RWPE1 (cell line): ENCODE data around the gene RABGAP1.

Experiments used
- CTCF ChIA-PET: fragments of 350-600 bp; sonication (Branson Sonifier 250); formaldehyde crosslinking; extraction: SDS; loops from one replicate; lab custom pipeline; 2021; lab: Yijun Ruan, JAX
- POLR2A ChIA-PET: fragments of 400-600 bp; formaldehyde crosslinking; extraction: SDS; loops from one replicate; lab custom pipeline; 2020; ENCODE audit warnings: antibody characterized with exemption; ENCODE audit not compliant: low non-redundant PET; lab: Yijun Ruan, JAX
- DNase-seq: peaks from one replicate; pipeline ENCODE4 v3.0.0; 2012; ENCODE audit warnings: low spot score
- H3K27ac ChIP-seq: fragments of 450-650 bp; 2 replicates; pipeline ENCODE4 v1.5.1; 2017
- CTCF ChIP-seq: fragments of 450-650 bp; conservative IDR thresholded peaks from 2 replicates; pipeline ENCODE4 v1.5.1; 2017; ENCODE audit warnings: low read depth, mild to moderate bottlenecking

RABGAP1 gene

DNA sequence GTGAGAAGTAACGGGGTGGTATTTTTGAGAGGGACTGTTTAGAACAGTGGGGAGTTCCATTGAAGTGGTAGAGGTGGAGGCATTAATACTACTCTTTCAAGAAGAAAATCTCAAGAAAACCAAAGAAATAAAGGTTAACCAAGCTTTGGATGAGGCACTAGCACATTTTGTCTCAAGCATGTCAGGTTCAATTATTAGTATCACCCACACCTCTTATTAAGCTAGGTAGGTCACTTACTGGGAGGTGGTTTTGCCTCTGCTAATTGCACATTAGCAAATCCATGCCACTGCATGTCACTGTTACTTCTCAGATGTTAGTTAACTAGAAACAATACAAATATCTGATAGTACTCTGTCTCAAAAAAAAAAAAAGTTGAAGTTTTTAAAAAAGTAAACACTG is 10.2 kb downstream of the RABGAP1 start:
- POLR2A ChIA-PET, result no interaction called here
- no peak for DNase-seq
- H3K27ac ChIP-seq, result no peak overlapping the region
- TF ChIP-seq CTCF, result no peak
- CTCF ChIA-PET, result no interaction called here

DNA sequence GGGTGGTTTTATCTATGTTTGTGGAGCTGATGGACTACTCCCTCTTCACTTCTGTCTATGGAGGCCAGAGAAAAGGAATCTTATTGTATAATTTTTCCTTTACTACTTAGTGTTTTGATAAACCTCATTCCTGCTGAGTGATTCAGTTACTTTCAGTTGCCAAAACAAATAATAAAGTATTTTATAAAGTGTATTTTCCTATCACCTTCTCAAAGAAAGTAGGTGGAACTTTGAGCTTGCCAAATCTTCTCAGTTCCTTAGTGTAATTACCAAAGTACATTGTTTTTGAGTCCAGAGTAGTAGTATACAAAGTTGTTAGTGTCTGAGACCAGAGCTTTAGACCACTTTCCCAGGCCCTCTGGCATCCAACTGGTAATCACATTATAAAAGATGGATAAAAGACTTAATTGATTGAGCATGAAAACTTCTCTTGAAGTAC is 13.5 kb downstream of the RABGAP1 start:
- POLR2A ChIA-PET, result interaction anchor here (0.6 kb wide), 1 partner anchor 13 kb away, joined by 4 read pairs; the partner anchor contains the start of gene RABGAP1

GRCh38 chr9:122955961-122956360 is 15.1 kb downstream of the RABGAP1 start:
- CTCF ChIA-PET, result no interaction called here
- no peak overlapping the region for H3K27ac ChIP-seq

More for the DNA sequence above, 13.5 kb downstream of the RABGAP1 start:
- no peak overlapping the region for H3K27ac ChIP-seq
- DNase-seq, result peak; percentile 68
- TF ChIP-seq CTCF, result no peak
- CTCF ChIA-PET, result interaction anchor here (0.6 kb wide), 2 partner anchors 37 to 615 kb away, joined by 3 to 4 read pairs; no protein-coding TSS in a partner anchor

GRCh38 chr9:122961139-122961538 is 20.3 kb downstream of the RABGAP1 start:
- ChIA-PET POLR2A (no interaction called here), CTCF (interaction anchor here (0.6 kb wide), 1 partner anchor 352 kb away, joined by 4 read pairs; no protein-coding TSS in a partner anchor)
- DNase-seq, result no peak
- no peak overlapping the region for H3K27ac ChIP-seq
- no peak for TF ChIP-seq CTCF

More at GRCh38 chr9:122955961-122956360, 15.1 kb downstream of the RABGAP1 start:
- DNase-seq, result no peak
- POLR2A ChIA-PET, result no interaction called here
- TF ChIP-seq CTCF, result no peak

DNA sequence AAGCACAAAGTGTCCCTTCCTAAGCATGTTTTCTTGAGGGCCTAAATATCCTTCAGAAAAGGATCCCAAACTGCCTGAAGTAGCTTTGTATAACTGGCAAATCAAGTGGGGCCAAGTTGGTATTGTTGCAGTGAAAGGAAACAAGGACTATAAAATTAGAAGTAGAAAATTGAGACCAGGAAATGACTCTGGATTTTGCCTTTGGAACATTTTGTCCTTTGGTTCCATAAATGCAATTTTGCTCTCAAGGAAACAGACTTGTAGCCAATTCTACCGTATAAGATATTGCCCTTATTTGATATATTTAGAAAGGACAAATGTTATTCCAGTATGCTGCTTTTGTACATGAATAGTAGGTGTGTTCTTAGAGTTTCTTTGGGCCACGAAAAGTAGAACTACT is 34.4 kb downstream of the RABGAP1 start:
- DNase-seq, result no peak
- TF ChIP-seq CTCF, result no peak
- H3K27ac ChIP-seq, result no peak overlapping the region
- POLR2A ChIA-PET, result no interaction called here
- CTCF ChIA-PET, result interaction anchor here (0.6 kb wide), 1 partner anchor 107 kb away, joined by 3 read pairs; no protein-coding TSS in a partner anchor

DNA sequence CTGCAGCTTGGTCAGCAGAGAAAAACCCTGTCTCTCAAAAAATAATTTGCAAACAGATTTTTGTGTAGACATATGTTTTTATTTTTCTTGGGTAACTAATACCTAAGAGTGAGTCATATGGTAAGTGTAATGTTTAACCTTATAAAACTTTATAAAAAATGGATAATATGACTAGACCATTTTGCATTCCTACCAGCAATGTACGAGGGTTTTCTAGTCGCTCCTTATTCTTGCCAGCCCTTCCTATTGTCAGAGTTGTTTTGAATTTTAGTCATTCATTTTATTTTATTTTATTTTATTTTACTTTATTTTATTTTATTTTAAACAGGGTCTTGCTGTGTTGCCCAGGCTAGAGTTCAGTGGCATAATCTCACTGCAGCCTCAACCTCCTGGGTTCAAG is 37.8 kb downstream of the RABGAP1 start:
- ChIA-PET CTCF (interaction anchor here (1.0 to 1.7 kb wide), 2 partner anchors 12 kb away, joined by 6 read pairs; no protein-coding TSS in a partner anchor), POLR2A (no interaction called here)
- no peak for DNase-seq
- TF ChIP-seq CTCF, result no peak
- no peak overlapping the region for H3K27ac ChIP-seq
